Stimulated activated CD8-positive, alpha-beta memory T cell treated with anti-CD3 and anti-CD28 coated beads, Interleukin-4, amount 100 ng/mL, for 24 hours (primary cell): ENCODE data around the gene UXS1.

Experiments used
- DNase-seq: peaks from one replicate; pipeline ENCODE4 v3.0.0-alpha.2; 2020; ENCODE audit warnings: low read depth

Gene UXS1

DNA sequence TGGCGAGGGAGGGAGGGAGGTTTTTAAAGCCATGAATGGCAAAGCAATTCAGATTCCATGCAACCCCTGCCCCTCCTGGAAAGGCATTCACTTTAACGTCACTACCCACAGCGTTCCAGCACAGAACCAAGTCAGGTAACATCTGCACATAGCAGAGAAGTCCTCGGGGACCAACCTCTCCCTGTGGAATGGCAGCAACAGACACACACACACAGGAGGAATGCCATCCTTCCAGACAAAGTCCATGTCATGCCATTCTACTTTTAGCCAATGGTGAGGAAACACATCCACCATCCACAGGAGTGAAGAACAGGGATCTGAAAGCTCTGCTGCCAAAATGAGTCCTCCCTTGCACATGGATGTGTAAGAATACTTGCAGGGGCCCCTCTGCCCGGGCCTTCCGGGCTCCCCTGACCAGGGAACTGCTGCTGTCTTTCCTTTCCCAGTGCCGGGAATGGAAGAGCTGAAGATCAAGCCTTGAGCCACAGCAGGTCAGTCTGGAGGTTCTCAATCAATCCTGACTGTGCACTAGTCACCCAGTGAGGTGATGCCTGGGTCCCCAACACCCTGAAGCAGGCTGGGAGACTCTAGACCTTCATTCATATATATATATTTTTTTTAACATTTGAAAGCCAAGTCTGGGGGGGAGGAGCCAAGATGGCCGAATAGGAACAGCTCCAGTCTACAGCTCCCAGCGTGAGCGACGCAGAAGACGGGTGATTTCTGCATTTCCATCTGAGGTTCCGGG is 63.7 kb downstream of the UXS1 start:
- no peak for DNase-seq

- no peak for DNase-seq
These were observed 64.5 kb downstream of the UXS1 start for GRCh38 chr2:106129592-106129991.

GRCh38 chr2:106129150-106129549 is 65.0 kb downstream of the UXS1 start:
- no peak for DNase-seq

- DNase-seq = no peak
These were observed 66.3 kb downstream of the UXS1 start for GRCh38 chr2:106127776-106128268.

GRCh38 chr2:106127282-106127771 is 66.8 kb downstream of the UXS1 start:
- DNase-seq = no peak

GRCh38 chr2:106126705-106127281 is 67.3 kb downstream of the UXS1 start:
- DNase-seq = no peak

GRCh38 chr2:106126295-106126694 is 67.8 kb downstream of the UXS1 start:
- DNase-seq = no peak

DNA sequence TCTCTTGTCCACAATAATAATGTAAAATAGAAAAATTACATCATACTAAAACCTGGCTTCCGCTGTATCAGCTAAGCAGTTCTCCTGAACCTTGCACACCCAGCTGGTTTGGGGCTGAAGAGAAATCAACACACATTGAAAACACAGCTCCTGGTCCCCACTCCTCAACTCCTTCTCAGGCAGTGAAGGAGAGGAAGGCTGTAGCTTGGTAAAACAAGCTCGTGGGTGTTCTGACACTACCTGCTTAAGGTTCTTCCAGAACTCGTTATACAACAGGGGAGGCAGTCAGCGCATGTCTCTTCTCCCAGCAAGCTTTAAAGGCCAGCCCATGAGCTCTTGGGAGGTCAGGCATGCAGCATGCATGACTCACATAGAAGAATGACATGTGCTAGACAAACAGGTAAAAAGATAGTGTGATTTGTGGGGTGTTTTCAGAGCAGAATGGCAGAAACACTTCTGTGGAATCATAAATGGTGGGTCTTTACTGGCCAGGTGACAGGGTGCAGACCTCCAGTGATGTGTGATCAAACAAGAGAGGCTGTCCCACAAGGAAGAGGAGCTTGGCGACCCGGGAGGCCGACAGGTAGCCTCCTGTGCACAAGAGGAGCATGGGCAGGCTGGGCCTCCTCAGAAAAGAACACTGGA is 69.1 kb downstream of the UXS1 start:
- no peak for DNase-seq

- DNase-seq = no peak
These were observed 69.9 kb downstream of the UXS1 start for GRCh38 chr2:106124106-106124756.

GRCh38 chr2:106122157-106122556 is 71.9 kb downstream of the UXS1 start:
- DNase-seq = no peak

- DNase-seq = no peak
These were observed 73.7 kb downstream of the UXS1 start for GRCh38 chr2:106120432-106120831.

DNA sequence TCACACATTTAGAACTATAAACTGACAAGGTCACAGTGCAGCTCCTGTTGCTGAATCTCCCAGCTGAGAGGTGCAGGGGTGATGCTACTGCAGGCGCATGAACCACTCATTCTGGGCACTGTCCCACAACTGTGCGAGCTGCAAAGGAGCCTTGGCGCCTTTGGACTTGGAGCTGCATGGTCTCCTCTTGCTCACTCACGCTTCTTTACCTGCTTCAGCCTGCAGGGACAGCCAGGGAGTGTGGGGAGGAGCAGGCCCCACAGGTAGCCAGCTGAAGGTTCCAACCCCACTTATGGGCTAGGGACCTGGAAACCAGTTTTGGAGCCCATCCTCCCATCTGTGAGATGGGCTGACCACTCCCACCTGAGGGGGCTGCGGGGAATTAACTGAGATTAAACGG is 75.0 kb downstream of the UXS1 start:
- DNase-seq = no peak

DNA sequence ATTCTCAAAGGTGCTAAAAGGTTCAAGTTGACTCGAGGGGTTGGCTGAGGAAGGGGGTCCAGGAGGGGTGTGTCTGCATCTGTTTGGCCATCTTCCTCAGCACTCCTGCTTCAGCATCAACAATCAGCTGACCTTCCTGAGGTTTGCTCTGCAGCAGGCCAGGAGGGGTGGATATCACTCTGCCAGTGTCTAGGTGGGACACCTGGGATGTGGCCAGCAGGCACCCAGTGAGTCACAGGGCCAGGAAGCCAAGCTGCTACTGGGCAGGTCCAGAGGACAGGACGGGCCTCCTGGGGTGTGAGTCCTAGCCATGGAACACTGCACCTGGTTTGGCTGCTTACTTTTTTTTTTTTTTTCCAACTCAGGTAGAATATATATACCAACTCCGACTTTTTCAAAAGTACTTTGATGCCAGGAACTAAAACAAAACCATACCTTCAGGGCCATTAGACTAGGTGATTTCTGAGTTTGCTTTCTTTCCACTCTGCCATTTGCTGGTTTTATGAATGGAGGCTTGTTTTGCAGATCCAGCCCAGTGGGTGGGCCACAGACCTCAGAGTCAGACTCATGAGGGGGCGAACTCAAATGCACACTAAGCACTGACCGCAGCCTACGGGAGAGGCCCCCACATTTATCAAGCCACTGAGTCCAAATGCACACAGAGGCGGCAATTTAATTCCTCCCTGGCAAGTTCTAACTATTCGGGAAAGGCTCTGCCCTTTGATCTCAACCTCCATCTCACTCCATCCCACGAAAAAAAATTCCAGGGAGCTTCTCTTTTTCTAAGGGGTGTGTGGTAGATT is 76.0 kb downstream of the UXS1 start:
- DNase-seq = no peak

- DNase-seq = no peak
These were observed 76.8 kb downstream of the UXS1 start for GRCh38 chr2:106117347-106117746.

DNA sequence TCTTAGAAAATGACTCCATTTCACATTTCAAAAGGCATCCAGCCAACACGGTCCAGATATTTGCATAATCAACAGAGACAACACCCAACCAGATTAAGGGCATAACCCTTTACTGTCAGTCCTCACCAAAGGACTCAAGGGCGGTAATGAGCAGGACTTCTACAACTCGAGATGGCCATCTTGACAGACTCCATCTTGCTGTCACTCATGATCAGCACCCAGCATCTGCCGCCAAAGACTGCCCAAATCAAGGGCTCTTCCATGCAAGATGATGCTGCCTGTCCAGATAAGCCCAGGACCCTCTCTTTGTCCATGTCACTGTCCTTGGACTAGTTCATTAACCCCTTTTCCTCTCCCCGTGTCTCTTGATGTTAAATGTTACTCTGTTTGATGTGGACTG is 77.9 kb downstream of the UXS1 start:
- no peak for DNase-seq

DNA sequence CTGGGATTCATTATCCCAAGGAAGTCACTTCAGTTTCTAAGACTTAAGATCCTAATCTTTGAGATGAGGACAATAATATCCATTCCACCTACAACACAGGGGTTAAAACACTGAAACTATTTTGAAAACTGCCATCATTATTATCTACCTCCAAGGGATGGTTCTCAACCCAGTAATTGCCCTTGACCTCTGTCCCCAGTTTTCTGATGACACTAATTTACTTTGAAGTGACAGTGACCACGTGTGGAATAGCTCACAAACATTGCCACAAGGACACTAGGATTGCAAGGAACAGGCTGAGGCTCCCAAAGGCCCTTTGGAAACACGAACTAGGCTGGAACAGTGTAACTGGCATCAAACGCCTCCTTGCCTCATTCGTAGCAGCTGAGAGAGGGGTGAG is 78.4 kb downstream of the UXS1 start:
- DNase-seq = no peak

DNA sequence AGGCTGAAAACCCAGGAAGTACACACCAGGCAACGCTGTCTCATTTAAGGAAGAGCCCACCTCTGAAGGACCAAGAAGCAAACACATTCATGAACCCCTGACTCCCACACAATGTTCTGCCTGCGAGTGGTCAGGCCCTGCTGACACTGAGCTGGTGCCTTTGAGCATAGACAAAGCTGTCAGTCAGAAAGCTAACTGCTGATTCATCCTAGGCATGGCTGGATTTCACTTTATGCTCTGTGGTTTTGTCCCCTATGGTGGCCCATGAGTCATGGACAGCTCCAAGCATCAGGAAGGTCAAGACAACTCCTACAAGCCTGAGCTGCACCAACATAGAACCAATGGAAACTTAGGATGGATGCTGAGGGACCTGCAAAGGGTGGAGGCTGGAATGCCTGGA is 78.9 kb downstream of the UXS1 start:
- DNase-seq = no peak

- no peak for DNase-seq
These were observed 79.9 kb downstream of the UXS1 start for GRCh38 chr2:106114166-106114565.

DNA sequence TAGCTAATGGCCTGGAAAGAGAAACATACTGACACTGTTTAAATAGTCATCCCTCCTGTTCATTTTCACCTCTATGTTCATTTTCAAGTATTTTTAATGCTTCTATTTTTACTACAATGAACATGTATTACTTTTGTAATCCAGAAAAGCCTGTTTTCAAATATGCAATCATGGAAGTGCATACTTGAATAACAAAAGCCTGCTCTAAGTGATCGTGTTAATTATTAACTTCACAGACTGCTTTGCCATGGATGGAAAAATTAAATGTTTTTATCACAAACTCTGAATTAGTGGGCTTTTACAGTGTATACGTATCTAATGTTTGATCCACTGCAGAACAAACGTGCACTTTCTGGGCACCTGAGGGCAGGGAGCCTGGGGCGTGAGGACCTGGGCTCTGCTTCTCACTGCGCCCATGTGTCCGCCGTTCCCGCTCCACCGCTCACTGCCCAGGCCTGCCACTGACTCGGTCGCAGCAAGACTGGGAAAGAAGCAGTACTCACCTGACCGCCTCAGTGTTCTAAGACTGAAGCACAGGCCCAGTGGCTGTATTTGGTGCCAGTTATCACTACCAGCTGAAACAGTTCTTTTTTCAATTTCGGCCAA is 80.6 kb downstream of the UXS1 start:
- no peak for DNase-seq

- DNase-seq = no peak
These were observed 82.1 kb downstream of the UXS1 start for GRCh38 chr2:106111882-106112571.
